HepG2 (cell line): ENCODE measurements around the gene USP24. TPM values are rescaled to one million over a fixed set of nuclear protein-coding genes. Genes with fewer than 3 reads are reported as not detected.

Experiments
- ATAC-seq: fragments of 200-7000 bp; cut with Tn5 transposase; 3 replicates; pipeline ENCODE4 v1.9.1; 2020; ENCODE audit warnings: mild to moderate bottlenecking, moderate library complexity
- BruUV-seq: library from RNA; stranded (reverse); fragments of 400-500 nt; replicated peaks from 2 replicates; lab custom pipeline; 2021; lab: Mats Ljungman, UMichigan
- CTCF ChIA-PET: fragments of 300-600 bp; formaldehyde crosslinking; extraction: SDS; loops from one replicate; lab custom pipeline; 2021; ENCODE audit warnings: low total read pairs, inconsistent platforms, low intra/inter-chr PET ratio; lab: Yijun Ruan, JAX
- POLR2A ChIA-PET: fragments of 350-600 bp; sonication (Branson Sonifier 250); formaldehyde crosslinking; loops from one replicate; lab custom pipeline; 2020; ENCODE audit warnings: antibody characterized with exemption, inconsistent platforms; lab: Yijun Ruan, JAX
- DNase-seq: peaks from one replicate; pipeline ENCODE4 v3.0.0-alpha.2; 2015; ENCODE audit warnings: low spot score
- FAIRE-seq: peaks from 3 replicates; lab custom pipeline; 2011; peaks lifted over from hg19 to GRCh38; lab: Jason Lieb, UNC
- H2AFZ ChIP-seq: one replicate; pipeline ENCODE4 v1.6.1; 2011; ENCODE audit warnings: low read length, inconsistent platforms
- H3K27ac ChIP-seq: fragments of 300-600 bp; 3 replicates; pipeline ENCODE4 v1.8.0; 2011; ENCODE audit warnings: mixed run types, mild to moderate bottlenecking, mixed read lengths, low read length, inconsistent platforms; ENCODE audit not compliant: insufficient read depth; ENCODE audit errors: extremely low read length
- H3K27me3 ChIP-seq, 2 experiments: fragments of 200-600 bp in 1 of 2; 2 replicates in 1 of 2; 3 replicates in 1 of 2; pipeline versions ENCODE4 v1.6.0 to v1.8.0; 2011; ENCODE audit warnings: low read length in 2 of 2, mild to moderate bottlenecking in 2 of 2, moderate library complexity in 2 of 2, inconsistent platforms in 1 of 2; ENCODE audit not compliant: insufficient read depth in 2 of 2, control insufficient read depth in 1 of 2
- H3K36me3 ChIP-seq, 2 experiments: fragments of 200-600 bp in 1 of 2; replicated peaks in 1 of 2; 2 replicates in 1 of 2; 3 replicates in 1 of 2; pipeline versions ENCODE4 v1.5.1 to v1.8.0; 2011; ENCODE audit warnings: low read length in 2 of 2, inconsistent platforms in 1 of 2; ENCODE audit not compliant: insufficient read depth in 2 of 2, control insufficient read depth in 1 of 2
- H3K4me1 ChIP-seq: 2 replicates; pipeline ENCODE4 v1.5.1; 2012; ENCODE audit warnings: low read length, inconsistent platforms; ENCODE audit not compliant: insufficient read depth
- H3K4me2 ChIP-seq: 2 replicates; pipeline ENCODE4 v1.6.0; 2011; ENCODE audit warnings: low read depth, low read length, inconsistent platforms
- H3K4me3 ChIP-seq, 3 experiments: fragments of 200-600 bp in 1 of 3; sonication (generic), shearing (Covaris generic) in 1 of 3; replicated peaks in 1 of 3; 2 replicates each; pipeline ENCODE4 v1.5.1; 2011 to 2016; ENCODE audit warnings: low read length in 3 of 3, inconsistent platforms in 2 of 3, low read depth in 2 of 3, mild to moderate bottlenecking in 2 of 3, control low read depth in 1 of 3, mixed read lengths in 1 of 3; ENCODE audit not compliant: insufficient read depth in 1 of 3
- H3K79me2 ChIP-seq: one replicate; pipeline ENCODE4 v1.6.1; 2011; ENCODE audit warnings: low read length, inconsistent platforms; ENCODE audit not compliant: insufficient read depth
- H3K9ac ChIP-seq: 2 replicates; pipeline ENCODE4 v1.6.0; 2011; ENCODE audit warnings: mild to moderate bottlenecking, low read depth, low read length, inconsistent platforms; ENCODE audit not compliant: insufficient read depth
- H3K9me3 ChIP-seq: 2 replicates; pipeline ENCODE4 v1.5.1; 2012; ENCODE audit warnings: mild to moderate bottlenecking, low read length
- H4K20me1 ChIP-seq: 2 replicates; pipeline ENCODE4 v1.6.0; 2011; ENCODE audit warnings: inconsistent platforms, mild to moderate bottlenecking, low read length, moderate library complexity; ENCODE audit not compliant: insufficient read depth
- ARNTL ChIP-seq: sonication (generic); formaldehyde crosslinking; IDR thresholded peaks from 2 replicates; pipeline ENCODE4 v1.4.0; 2020; ENCODE audit warnings: mild to moderate bottlenecking, missing genetic modification reagents
- ASH2L ChIP-seq: fragments of 300-600, 200-600 bp; sonication (generic); IDR thresholded peaks from 2 replicates; pipeline ENCODE4 v1.7.0; 2017; ENCODE audit warnings: low read depth, mild to moderate bottlenecking, moderate library complexity, mixed read lengths, low read length; ENCODE audit not compliant: insufficient read length
- BHLHE40 ChIP-seq: IDR thresholded peaks from 2 replicates; pipeline ENCODE4 v1.6.1; 2011; ENCODE audit warnings: low read length, improper control_type of control experiment
- CC2D1A ChIP-seq: sonication (generic); formaldehyde crosslinking; IDR thresholded peaks from 2 replicates; pipeline ENCODE4 v1.8.1; 2023; ENCODE audit warnings: mild to moderate bottlenecking, missing genetic modification reagents
- NCOA1 ChIP-seq: sonication (generic); formaldehyde crosslinking; IDR thresholded peaks from 2 replicates; pipeline ENCODE4 v1.9.0; 2021; ENCODE audit warnings: missing genetic modification reagents
- RBM22 ChIP-seq: fragments of 200-400 bp; formaldehyde crosslinking; optimal IDR thresholded peaks from 2 replicates; pipeline ENCODE3; 2017; ENCODE audit warnings: mild to moderate bottlenecking, low read length, moderate library complexity
- RELA ChIP-seq: sonication (generic); formaldehyde crosslinking; IDR thresholded peaks from 2 replicates; pipeline ENCODE4 v1.4.0; 2020; ENCODE audit warnings: missing genetic modification reagents
- XBP1 ChIP-seq: sonication (generic); formaldehyde crosslinking; IDR thresholded peaks from 2 replicates; pipeline ENCODE4 v1.5.0; 2020; ENCODE audit warnings: missing genetic modification reagents
- ZNF17 ChIP-seq: sonication (generic); formaldehyde crosslinking; IDR thresholded peaks from 2 replicates; pipeline ENCODE4 v1.5.0; 2020; ENCODE audit warnings: mild to moderate bottlenecking, missing genetic modification reagents
- ZNF446 ChIP-seq: sonication (generic); formaldehyde crosslinking; IDR thresholded peaks from 2 replicates; pipeline ENCODE4 v1.5.0; 2020; ENCODE audit warnings: mild to moderate bottlenecking, missing genetic modification reagents
- ZNF598 ChIP-seq: sonication (generic); formaldehyde crosslinking; IDR thresholded peaks from 2 replicates; pipeline ENCODE4 v1.5.1; 2020; ENCODE audit warnings: mild to moderate bottlenecking, missing genetic modification reagents, borderline replicate concordance
- ZNF790 ChIP-seq: sonication (generic); formaldehyde crosslinking; IDR thresholded peaks from 2 replicates; pipeline ENCODE4 v1.8.0; 2022; ENCODE audit warnings: missing genetic modification reagents, mild to moderate bottlenecking, borderline replicate concordance
- WGBS: methylation state at CpG from one replicate; pipeline ENCODE4 v1.1.6; 2017; ENCODE audit warnings: low lambda C conversion rate; 5-methylcytosine and 5-hydroxymethylcytosine counted together
- in situ Hi-C: cut with HindIII; loops from 2 replicates; pipeline ENCODE4 v1.10.0; 2017; ENCODE audit warnings: low pct_unique_long_range_greater_than_20kb; ENCODE audit not compliant: extremely low pct_ligation_motif_present
- intact Hi-C: fragments of 100-400 bp; cut with micrococcal nuclease; formaldehyde crosslinking; loops from one replicate; pipeline ENCODE4 v1.10.0; 2022; ENCODE audit not compliant: unreplicated experiment
- polyA plus RNA-seq, 8 experiments: library from polyadenylated mRNA; depleted of rRNA in 3 of 8; stranded (reverse) in 7 of 8; unstranded in 1 of 8; fragments of >200 nt; fragmentation: Illumina TruSeq in 4 of 8; extraction: Trizol in 4 of 8; gene quantifications; 2 replicates each; pipeline versions ENCODE4 v1.2.1 to v1.2.3, GENCODE V29; 2011 to 2016; ENCODE audit warnings: low read depth in 4 of 8, missing spikeins in 1 of 8, mixed read lengths in 1 of 8; ENCODE audit not compliant: insufficient read depth in 1 of 8
- total RNA-seq, 5 experiments: library from RNA; depleted of rRNA; stranded (reverse); fragments of >200 nt; fragmentation: Illumina TruSeq; extraction: Trizol; gene quantifications; 2 replicates each; pipeline ENCODE4 v1.2.3, GENCODE V29; 2016; ENCODE audit warnings: low read depth in 1 of 5
- TF ChIP-seq, protein P1 (sequence below): sonication (generic); formaldehyde crosslinking; IDR thresholded peaks from 2 replicates; pipeline ENCODE4 v1.4.0; 2020; ENCODE audit warnings: missing genetic modification reagents
- TF ChIP-seq, protein P2 (sequence below): sonication (generic); formaldehyde crosslinking; IDR thresholded peaks from 2 replicates; pipeline ENCODE4 v1.8.1; 2023; ENCODE audit warnings: mild to moderate bottlenecking, inconsistent platforms, moderate library complexity, missing genetic modification reagents, borderline replicate concordance

Gene USP24
- total and polyA plus RNA-seq, 2 of the 13 experiments (the other 11 are each of a cell fraction or from before 2014, with no cell fraction given), result 18.8 to 47.6 TPM

DNA sequence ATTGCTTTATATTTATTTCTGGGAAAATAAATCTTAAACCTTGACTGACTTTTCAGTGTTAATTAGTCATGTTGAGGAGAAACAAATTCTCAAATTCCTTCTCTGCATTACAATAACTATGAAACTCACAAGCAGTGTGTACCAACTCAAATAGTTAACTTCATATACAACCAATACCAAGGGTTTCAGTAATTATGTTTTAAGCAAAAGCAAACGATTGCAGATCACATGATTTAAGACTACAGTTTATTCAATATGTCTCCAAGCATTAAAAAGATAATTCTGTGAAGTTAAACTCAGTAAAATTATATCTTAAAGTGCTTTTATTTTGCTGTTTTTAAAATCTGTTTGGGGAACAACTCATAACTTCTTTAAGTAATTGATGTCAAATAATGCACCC lies 147.2 kb downstream of the USP24 start:
- intact Hi-C loops, result no loop called here
- CTCF ChIA-PET, result no interaction called here

DNA sequence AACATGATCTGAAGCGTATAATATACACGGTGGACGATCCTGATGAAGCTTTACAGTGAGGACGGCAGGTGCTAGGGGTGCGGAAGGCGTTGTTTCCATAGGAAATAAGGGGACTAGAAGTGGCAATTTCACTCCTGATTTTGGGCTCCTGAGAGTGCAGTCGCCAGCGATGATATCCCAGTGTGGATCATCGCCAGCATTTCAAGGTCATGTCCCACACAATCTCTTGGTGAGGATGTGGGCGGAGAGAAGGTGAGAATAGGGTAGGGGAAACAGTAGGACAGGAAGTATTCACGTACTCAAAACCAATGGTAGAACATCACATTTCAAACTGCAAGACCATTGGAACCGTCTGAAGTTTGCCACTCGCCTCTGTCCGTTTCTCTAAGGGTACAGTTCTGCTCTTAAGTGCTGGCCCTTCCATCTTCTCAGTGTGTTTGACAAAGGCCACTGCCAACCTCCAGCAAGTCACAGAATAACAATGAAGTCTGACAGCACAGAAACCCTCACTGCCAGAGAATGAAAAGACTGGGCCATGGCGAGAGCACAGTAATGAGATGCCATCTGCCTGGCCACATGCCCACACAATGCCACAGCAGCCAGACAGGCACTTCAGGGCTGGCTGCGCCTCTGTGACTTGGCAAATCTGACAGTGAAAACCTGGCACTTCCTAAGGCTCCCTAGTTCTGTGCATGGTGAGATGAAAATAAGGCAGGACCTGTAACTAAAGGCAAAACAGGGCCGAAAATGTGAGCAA lies 148.0 kb downstream of the USP24 start:
- Histone ChIP-seq H3K4me3 (no peak overlapping the region), H3K9ac (no peak overlapping the region), H3K9me3 (no peaks in the 10 kb centered on the region), H3K79me2 (no peaks in the 10 kb centered on the region), H3K4me1 (peaks cover 14% of the 10 kb centered on the region), H3K36me3 (peaks cover 20 to 52% of the 10 kb centered on the region in 2 experiments), H3K4me2 (no peak overlapping the region), H3K27me3 (no peaks in the 10 kb centered on the region), H4K20me1 (no peaks in the 10 kb centered on the region), H3K27ac (no peak overlapping the region), H2AFZ (no peak overlapping the region)
- DNase-seq (no peak), FAIRE-seq (no peak), ATAC-seq (no peak)
- TF ChIP-seq, protein P1, sequence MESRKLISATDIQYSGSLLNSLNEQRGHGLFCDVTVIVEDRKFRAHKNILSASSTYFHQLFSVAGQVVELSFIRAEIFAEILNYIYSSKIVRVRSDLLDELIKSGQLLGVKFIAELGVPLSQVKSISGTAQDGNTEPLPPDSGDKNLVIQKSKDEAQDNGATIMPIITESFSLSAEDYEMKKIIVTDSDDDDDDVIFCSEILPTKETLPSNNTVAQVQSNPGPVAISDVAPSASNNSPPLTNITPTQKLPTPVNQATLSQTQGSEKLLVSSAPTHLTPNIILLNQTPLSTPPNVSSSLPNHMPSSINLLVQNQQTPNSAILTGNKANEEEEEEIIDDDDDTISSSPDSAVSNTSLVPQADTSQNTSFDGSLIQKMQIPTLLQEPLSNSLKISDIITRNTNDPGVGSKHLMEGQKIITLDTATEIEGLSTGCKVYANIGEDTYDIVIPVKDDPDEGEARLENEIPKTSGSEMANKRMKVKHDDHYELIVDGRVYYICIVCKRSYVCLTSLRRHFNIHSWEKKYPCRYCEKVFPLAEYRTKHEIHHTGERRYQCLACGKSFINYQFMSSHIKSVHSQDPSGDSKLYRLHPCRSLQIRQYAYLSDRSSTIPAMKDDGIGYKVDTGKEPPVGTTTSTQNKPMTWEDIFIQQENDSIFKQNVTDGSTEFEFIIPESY (CRISPR knock-in tag), result peak; percentile 25; the same call in 1 of the 2 replicates
- TF ChIP-seq ASH2L (no peak), RBM22 (peak; percentile 42)
- intact Hi-C loops, result no loop called here
- in situ Hi-C loops, result no loop called here
- TSS peak; percentile 21 for BruUV-seq
- 95% methylated on average over 17 of the region's 17 CpGs for WGBS
- CTCF ChIA-PET, result no interaction called here
- POLR2A ChIA-PET, result no interaction called here

More for the DNA sequence above, 147.2 kb downstream of the USP24 start:
- in situ Hi-C loops, result no loop called here
- H3K27me3 ChIP-seq, result no peaks in the 10 kb centered on the region
- POLR2A ChIA-PET, result no interaction called here
- no peaks in the 10 kb centered on the region for H4K20me1 ChIP-seq
- TSS peak; percentile 33 for BruUV-seq
- DNase-seq, result no peak
- whole genome bisulfite sequencing, result 97% methylated on average over 1 of the region's 1 CpG
- ATAC-seq, result no peak
- TF ChIP-seq RELA (CRISPR knock-in tag), result no peak
- TF ChIP-seq CC2D1A (CRISPR knock-in tag), result no peak
- no peak for TF ChIP-seq NCOA1 (CRISPR knock-in tag)
- no peak for TF ChIP-seq ZNF790 (CRISPR knock-in tag)
- TF ChIP-seq ZNF446, result no peak
- TF ChIP-seq ARNTL, result no peak
- TF ChIP-seq ZNF598 (CRISPR knock-in tag), result no peak
- TF ChIP-seq XBP1, result no peak
- TF ChIP-seq, protein P2, sequence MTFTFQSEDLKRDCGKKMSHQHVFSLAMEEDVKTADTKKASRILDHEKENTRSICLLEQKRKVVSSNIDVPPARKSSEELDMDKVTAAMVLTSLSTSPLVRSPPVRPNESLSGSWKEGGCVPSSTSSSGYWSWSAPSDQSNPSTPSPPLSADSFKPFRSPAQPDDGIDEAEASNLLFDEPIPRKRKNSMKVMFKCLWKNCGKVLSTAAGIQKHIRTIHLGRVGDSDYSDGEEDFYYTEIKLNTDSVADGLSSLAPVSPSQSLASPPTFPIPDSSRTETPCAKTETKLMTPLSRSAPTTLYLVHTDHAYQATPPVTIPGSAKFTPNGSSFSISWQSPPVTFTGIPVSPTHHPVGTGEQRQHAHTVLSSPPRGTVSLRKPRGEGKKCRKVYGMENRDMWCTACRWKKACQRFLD, result no peak
- no peak for TF ChIP-seq BHLHE40
- no peak for TF ChIP-seq ZNF17 (CRISPR knock-in tag)
- H3K9ac ChIP-seq, result no peak overlapping the region
- H3K79me2 ChIP-seq, result no peaks in the 10 kb centered on the region
- no peaks in the 10 kb centered on the region for H3K9me3 ChIP-seq
- peaks cover 15% of the 10 kb centered on the region for H3K4me1 ChIP-seq
- H3K4me2 ChIP-seq, result no peak overlapping the region
- FAIRE-seq, result no peak
- H3K4me3 ChIP-seq, result no peak overlapping the region
- H3K36me3 ChIP-seq, result peaks cover 21 to 52% of the 10 kb centered on the region in 2 experiments
- no peak overlapping the region for H3K27ac ChIP-seq
- no peak overlapping the region for H2AFZ ChIP-seq
